Ovary (tissue), 3 donors: ENCODE results near the gene SIT1.

Source experiments
- EP300 ChIP-seq: sonication (generic); formaldehyde crosslinking; IDR thresholded peaks from one replicate; pipeline ENCODE4 v1.6.1; 2017; ENCODE audit warnings: antibody characterized with exemption
- POLR2A ChIP-seq: fragments of 450-650 bp; IDR thresholded peaks from one replicate; pipeline ENCODE4 v1.6.1; 2017; ENCODE audit warnings: antibody characterized with exemption, mild to moderate bottlenecking, moderate library complexity
- TF ChIP-seq, protein P1 (sequence below), 3 donors: fragments of 450-650 bp in 2 of 3; fragments of 200-600 bp in 1 of 3; IDR thresholded peaks; one replicate each; pipeline versions ENCODE4 v1.5.1 to v1.8.0; 2016 to 2022; ENCODE audit warnings: antibody characterized with exemption in 3 of 3, mild to moderate bottlenecking in 1 of 3
- donor health status: DM: no; HTN: no; CAD: no.

DNA sequence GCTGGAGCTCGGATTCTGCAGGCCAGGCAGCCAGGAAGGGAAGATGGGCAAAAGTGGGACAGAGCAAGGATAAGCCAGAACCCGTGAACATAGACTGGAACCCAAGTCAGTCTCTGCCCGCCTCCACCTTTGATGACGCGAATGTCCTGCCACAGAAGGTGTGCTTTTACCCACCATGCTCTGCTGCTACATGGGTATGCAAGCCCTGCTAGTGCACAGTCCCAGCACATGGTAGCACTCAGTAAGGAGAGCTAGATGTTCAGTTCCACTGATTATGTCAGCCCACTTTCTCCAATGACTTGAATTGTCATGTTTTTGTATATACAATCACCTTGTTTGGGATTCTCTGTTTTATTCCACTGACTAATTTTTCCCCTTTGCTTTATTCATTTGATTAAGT is 21.1 kb downstream of the SIT1 start:
- TF ChIP-seq POLR2A (no peak), EP300 (no peak)
- TF ChIP-seq, protein P1, sequence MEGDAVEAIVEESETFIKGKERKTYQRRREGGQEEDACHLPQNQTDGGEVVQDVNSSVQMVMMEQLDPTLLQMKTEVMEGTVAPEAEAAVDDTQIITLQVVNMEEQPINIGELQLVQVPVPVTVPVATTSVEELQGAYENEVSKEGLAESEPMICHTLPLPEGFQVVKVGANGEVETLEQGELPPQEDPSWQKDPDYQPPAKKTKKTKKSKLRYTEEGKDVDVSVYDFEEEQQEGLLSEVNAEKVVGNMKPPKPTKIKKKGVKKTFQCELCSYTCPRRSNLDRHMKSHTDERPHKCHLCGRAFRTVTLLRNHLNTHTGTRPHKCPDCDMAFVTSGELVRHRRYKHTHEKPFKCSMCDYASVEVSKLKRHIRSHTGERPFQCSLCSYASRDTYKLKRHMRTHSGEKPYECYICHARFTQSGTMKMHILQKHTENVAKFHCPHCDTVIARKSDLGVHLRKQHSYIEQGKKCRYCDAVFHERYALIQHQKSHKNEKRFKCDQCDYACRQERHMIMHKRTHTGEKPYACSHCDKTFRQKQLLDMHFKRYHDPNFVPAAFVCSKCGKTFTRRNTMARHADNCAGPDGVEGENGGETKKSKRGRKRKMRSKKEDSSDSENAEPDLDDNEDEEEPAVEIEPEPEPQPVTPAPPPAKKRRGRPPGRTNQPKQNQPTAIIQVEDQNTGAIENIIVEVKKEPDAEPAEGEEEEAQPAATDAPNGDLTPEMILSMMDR (IDR thresholded peaks at IDR 0.05) = no peak
